Cardiac muscle cell (in vitro differentiated cells and primary cell): ENCODE data around the gene CD300LB. TPM values are rescaled to one million over a fixed set of nuclear protein-coding genes. Genes with fewer than 3 reads are reported as not detected.
"Not testable (repeated sequence)": the region's sequence is repeated elsewhere in the genome, so short reads cannot be mapped to it uniquely, and the experiment has no call there.

Source experiments
- DNase-seq, 2 donors: peaks; one replicate each; pipeline versions ENCODE4 v3.0.0 to v3.0.0-alpha.2; 2010 to 2017; ENCODE audit warnings: low read depth in 1 of 2, low spot score in 1 of 2
- H3K27ac ChIP-seq: fragments of 200-600 bp; sonication (generic); 2 replicates; pipeline ENCODE4 v1.5.1; 2016
- H3K27me3 ChIP-seq: fragments of 200-600 bp; sonication (generic); 2 replicates; pipeline ENCODE4 v1.6.0; 2016; ENCODE audit warnings: control low read depth
- H3K36me3 ChIP-seq: fragments of 200-600 bp; sonication (generic); 2 replicates; pipeline ENCODE4 v1.5.1; 2016; ENCODE audit warnings: control low read depth
- H3K4me1 ChIP-seq: fragments of 200-600 bp; sonication (generic); 2 replicates; pipeline ENCODE4 v1.8.1; 2017; ENCODE audit warnings: low read depth, mild to moderate bottlenecking, mixed run types
- H3K4me3 ChIP-seq: fragments of 200-600 bp; sonication (generic); 2 replicates; pipeline ENCODE4 v1.5.1; 2016; ENCODE audit warnings: mild to moderate bottlenecking
- H3K9me3 ChIP-seq: fragments of 200-600 bp; sonication (generic); 2 replicates; pipeline ENCODE4 v1.5.1; 2017; ENCODE audit warnings: low read depth, mild to moderate bottlenecking, control low read depth
- polyA plus RNA-seq: library from polyadenylated mRNA; unstranded; fragments of >200 nt; fragmentation: Nextera tagmentation; extraction: Ambion mirVana; gene quantifications from 2 replicates; pipeline ENCODE4 v1.2.1, GENCODE V29; 2016
- total RNA-seq: library from RNA; depleted of rRNA; stranded (reverse); fragments of >200 nt; gene quantifications from 2 replicates; pipeline ENCODE4 v1.2.3, GENCODE V29; 2016
- TF ChIP-seq, protein P1 (sequence below): IDR thresholded peaks from 2 replicates; pipeline ENCODE4 v1.5.1; 2012; ENCODE audit warnings: low read depth, mild to moderate bottlenecking, low read length

Gene CD300LB
- total and polyA plus RNA-seq, 2 experiments from 2014 or later, result not detected

- TF ChIP-seq, protein P1, sequence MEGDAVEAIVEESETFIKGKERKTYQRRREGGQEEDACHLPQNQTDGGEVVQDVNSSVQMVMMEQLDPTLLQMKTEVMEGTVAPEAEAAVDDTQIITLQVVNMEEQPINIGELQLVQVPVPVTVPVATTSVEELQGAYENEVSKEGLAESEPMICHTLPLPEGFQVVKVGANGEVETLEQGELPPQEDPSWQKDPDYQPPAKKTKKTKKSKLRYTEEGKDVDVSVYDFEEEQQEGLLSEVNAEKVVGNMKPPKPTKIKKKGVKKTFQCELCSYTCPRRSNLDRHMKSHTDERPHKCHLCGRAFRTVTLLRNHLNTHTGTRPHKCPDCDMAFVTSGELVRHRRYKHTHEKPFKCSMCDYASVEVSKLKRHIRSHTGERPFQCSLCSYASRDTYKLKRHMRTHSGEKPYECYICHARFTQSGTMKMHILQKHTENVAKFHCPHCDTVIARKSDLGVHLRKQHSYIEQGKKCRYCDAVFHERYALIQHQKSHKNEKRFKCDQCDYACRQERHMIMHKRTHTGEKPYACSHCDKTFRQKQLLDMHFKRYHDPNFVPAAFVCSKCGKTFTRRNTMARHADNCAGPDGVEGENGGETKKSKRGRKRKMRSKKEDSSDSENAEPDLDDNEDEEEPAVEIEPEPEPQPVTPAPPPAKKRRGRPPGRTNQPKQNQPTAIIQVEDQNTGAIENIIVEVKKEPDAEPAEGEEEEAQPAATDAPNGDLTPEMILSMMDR, result peak; percentile 92
- Histone ChIP-seq H3K4me3 (no peak overlapping the region), H3K27me3 (no peaks in the 10 kb centered on the region), H3K9me3 (no peaks in the 10 kb centered on the region), H3K4me1 (no peaks in the 10 kb centered on the region), H3K36me3 (no peaks in the 10 kb centered on the region), H3K27ac (no peak overlapping the region)
- DNase-seq, result peak; percentile 77 to 79
Measured at GRCh38 chr17:74493331-74493833, 37.9 kb downstream of the CD300LB start.

DNA sequence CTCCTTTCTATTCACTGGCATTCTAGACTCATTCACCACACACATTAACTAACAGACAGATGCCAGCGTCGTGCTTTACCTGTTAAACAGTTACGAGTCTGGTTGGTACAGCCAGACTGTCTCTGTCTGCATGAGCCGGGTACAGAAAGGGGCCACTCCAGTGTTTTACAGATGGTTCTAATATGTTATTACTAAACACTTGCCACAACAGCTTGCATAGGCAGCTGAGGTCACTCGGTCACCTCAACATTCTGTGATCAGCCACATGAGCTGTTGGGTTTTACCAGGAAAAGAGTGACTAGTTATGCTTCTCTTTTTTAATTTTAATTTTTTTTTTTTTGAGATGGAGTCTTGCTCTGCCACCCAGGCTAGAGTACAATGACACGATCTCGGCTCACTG, 39.6 kb downstream of the CD300LB start:
- no peak overlapping the region for H3K27ac ChIP-seq
- H3K4me1 ChIP-seq, result no peaks in the 10 kb centered on the region
- H3K27me3 ChIP-seq, result no peaks in the 10 kb centered on the region
- TF ChIP-seq, protein P1, result no peak
- H3K9me3 ChIP-seq, result no peaks in the 10 kb centered on the region
- no peak overlapping the region for H3K4me3 ChIP-seq
- H3K36me3 ChIP-seq, result no peaks in the 10 kb centered on the region
- DNase-seq, result no peak

DNA sequence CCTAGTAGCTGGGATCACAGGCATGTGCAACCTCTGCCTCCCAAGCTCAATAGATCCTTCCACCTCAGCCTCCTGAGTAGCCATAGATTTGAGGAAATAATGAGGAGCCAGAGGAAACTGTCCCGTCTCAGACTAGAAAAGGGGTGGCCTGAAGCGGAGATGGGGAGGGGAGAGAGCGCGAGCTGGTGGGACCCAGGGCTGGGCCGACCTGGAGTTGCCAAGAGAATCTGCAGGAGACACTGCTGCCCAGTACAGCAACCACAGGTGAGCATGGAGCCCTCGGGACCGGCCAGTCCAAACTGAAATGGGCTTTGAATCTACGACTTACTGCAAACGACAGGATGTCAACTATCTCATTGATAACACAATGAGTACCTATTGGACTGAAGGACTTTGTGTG, 40.6 kb downstream of the CD300LB start:
- Histone ChIP-seq H3K9me3 (no peaks in the 10 kb centered on the region), H3K27ac (no peak overlapping the region), H3K4me3 (no peak overlapping the region), H3K27me3 (no peaks in the 10 kb centered on the region), H3K4me1 (no peaks in the 10 kb centered on the region), H3K36me3 (no peaks in the 10 kb centered on the region)
- TF ChIP-seq, protein P1, result no peak
- no peak for DNase-seq

DNA sequence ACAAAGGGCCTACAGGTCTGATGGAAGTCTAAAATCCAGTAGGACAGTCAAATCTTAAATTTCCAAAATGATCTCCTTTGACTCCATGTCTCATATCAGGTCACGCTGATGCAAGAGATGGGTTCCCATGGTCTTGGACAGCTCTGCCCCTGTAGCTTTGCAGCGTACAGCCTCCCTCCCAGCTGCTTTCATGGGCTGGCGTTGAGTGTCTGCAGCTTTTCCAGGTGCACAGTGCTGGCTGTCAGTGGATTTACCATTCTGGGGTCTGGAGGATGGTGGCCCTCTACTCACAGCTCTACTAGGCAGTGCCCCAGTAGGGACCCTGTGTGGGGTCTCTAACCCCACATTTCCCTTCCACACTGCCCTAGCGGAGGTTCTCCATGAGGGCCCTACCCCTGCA, 43.0 kb downstream of the CD300LB start:
- H3K27ac ChIP-seq, H3K36me3 ChIP-seq: not testable (repeated sequence)

DNA sequence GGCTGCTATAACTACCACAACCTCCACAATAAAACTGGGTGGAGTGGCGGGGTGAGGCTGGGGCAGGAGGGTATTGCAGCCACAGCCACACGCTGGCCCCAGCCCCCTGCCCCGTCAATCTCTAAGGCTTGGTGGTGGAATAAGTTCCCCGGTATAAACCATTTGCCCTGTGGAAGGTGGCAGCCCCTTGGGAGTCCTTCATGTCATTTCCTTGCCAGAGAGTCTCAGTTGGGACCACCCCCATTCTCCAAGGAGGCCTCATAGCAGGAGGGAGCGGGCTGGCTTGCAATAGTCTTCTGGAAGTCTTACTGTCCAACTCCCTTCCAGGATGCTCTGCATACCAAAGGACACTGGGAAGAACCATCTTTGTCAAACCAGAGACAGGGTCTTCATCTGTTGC, 45.4 kb downstream of the CD300LB start:
- H3K4me3 ChIP-seq, result no peak overlapping the region

More for the DNA sequence above, 43.0 kb downstream of the CD300LB start:
- not testable (repeated sequence) for DNase-seq, H3K9me3 ChIP-seq, H3K4me1 ChIP-seq, H3K4me3 ChIP-seq, H3K27me3 ChIP-seq

GRCh38 chr17:74485022-74485743, 46.1 kb downstream of the CD300LB start:
- TF ChIP-seq, protein P1, result no peak
- no peaks in the 10 kb centered on the region for H3K4me1 ChIP-seq
- H3K36me3 ChIP-seq, result no peaks in the 10 kb centered on the region
- no peak overlapping the region for H3K27ac ChIP-seq
- no peak overlapping the region for H3K4me3 ChIP-seq
- H3K9me3 ChIP-seq, result no peaks in the 10 kb centered on the region
- no peaks in the 10 kb centered on the region for H3K27me3 ChIP-seq
- DNase-seq, result no peak

More for the DNA sequence above, 45.4 kb downstream of the CD300LB start:
- Histone ChIP-seq H3K27me3 (no peaks in the 10 kb centered on the region), H3K27ac (no peak overlapping the region), H3K9me3 (no peaks in the 10 kb centered on the region), H3K4me1 (no peaks in the 10 kb centered on the region), H3K36me3 (no peaks in the 10 kb centered on the region)
- TF ChIP-seq, protein P1, result no peak
- DNase-seq, result no peak
